GM08714 (cell line): ENCODE data around the gene RTL3.

ENCODE experiments used
- H3K4me3 ChIP-seq: fragments of 200-500 bp; sonication (Bioruptor generic); 2 replicates; pipeline ENCODE4 v1.5.1; 2014; ENCODE audit warnings: mild to moderate bottlenecking, low read length, inconsistent platforms
- ZNF274 ChIP-seq: IDR thresholded peaks from 2 replicates; pipeline ENCODE4 v1.6.1; 2012; ENCODE audit warnings: mild to moderate bottlenecking, low read depth, low read length

Gene RTL3, protein sequence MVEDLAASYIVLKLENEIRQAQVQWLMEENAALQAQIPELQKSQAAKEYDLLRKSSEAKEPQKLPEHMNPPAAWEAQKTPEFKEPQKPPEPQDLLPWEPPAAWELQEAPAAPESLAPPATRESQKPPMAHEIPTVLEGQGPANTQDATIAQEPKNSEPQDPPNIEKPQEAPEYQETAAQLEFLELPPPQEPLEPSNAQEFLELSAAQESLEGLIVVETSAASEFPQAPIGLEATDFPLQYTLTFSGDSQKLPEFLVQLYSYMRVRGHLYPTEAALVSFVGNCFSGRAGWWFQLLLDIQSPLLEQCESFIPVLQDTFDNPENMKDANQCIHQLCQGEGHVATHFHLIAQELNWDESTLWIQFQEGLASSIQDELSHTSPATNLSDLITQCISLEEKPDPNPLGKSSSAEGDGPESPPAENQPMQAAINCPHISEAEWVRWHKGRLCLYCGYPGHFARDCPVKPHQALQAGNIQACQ

GRCh38 chrX:78658845-78659744, at the start of gene RTL3:
Gene RTL3, minus strand, starts transcription at chrX:78659328. Its CDS starts 908 bp downstream, at chrX:78658420.
- TF ChIP-seq ZNF274 = no peak

DNA sequence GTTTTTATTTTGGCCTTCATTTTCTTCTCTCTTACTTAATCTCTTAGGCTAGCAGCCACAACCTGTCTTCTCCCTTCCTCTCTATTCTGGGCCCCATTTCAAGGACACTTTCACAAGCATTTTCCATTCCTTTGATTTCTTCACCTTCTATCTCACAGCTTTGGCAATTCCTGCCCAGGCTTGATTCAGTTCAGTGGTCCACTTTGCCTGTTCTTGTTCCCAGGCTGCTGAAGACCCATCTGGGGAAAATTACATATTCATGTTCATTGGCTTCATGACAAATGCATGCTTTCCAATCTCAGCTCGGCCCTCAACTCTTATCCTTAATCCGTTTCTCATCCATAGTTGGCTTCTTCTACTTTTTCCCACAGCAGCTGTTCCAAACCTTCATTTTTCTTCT, 49.7 kb upstream of the RTL3 start:
- no peak overlapping the region for H3K4me3 ChIP-seq
- no peak for TF ChIP-seq ZNF274

More at GRCh38 chrX:78658845-78659744, at the start of gene RTL3:
- H3K4me3 ChIP-seq = no peak within 1 kb of the TSS

- no peak for TF ChIP-seq ZNF274
- no peak overlapping the region for H3K4me3 ChIP-seq
Observed at GRCh38 chrX:78708262-78708661, 49.1 kb upstream of the RTL3 start.

DNA sequence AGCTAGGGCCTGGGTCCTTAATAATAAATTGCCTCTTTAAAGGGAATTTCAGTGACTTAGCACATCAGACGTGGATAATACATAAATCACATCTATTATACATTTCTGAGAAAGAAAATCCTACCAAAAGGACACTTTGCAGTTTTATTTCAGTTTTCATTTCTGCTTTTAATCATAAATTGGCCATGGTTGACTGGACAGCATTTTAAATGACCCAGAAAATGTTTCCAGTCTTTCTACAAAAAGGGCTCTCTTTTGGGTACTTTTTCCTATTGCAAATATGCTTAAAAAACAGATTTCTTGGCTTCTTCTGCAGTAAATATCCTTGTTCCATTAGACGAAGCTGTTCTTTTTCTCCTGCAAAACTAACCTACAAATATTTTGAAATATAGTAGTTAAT, 46.9 kb upstream of the RTL3 start:
- TF ChIP-seq ZNF274 = no peak
- no peak overlapping the region for H3K4me3 ChIP-seq

GRCh38 chrX:78693536-78693935, 34.4 kb upstream of the RTL3 start:
- no peak overlapping the region for H3K4me3 ChIP-seq
- no peak for TF ChIP-seq ZNF274

DNA sequence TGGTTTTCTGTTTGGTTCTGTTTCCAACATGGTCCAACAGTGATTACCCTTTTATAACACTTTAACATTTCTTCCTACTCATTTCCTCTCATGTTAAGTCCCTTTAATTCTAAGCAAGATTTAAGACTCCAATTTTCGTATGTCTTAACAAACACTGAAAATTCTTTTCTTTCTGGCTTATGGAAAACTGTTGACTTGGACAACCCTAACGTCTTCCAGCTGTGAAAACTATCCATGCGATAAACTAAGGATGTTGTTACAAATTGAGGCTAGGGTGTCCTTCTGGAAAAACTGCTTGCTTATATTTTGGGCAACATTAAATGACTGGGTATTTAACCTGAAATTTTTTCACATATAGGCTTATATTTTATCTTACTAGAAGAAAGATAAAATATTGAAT, 33.9 kb upstream of the RTL3 start:
- no peak overlapping the region for H3K4me3 ChIP-seq
- no peak for TF ChIP-seq ZNF274

DNA sequence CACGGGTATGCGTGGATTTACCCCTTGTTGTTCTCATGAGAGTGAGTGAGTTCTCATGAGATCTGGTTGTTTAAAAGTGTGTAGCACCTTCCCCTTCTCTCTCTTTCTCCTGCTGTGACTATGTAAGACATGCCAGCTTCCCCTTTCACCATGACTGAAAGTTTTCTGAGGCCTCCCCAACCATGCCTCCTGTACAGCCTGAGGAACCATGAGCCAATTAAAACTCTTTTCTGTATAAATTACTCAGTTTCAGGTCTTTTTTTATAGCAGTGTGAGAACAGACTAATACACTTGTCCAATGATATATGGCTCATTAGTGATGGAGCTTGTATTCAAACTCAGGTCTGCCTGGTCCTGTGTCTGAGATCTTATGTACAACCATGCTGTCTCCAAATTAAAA, 28.5 kb upstream of the RTL3 start:
- no peak for TF ChIP-seq ZNF274
- no peak overlapping the region for H3K4me3 ChIP-seq

DNA sequence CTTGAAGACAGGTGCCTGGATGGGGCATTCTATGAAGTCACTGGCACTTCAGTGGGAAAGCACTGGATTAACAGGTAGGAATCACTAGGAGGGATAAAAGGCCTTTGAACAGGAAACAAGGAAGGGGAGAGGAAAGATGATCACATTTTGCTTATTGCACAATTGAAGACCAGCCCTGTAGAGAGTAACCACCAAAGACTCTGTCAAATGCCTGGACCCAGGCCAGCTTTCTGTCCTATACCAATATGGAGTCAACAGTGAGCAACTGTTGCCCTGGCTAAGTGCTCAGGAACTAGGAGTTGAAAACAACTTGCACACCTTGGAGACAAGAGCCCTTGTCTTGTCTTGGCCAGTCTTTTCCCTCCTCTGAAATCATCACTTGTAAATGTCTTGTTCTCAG, 14.1 kb upstream of the RTL3 start:
- H3K4me3 ChIP-seq = no peak overlapping the region
- TF ChIP-seq ZNF274 = no peak

DNA sequence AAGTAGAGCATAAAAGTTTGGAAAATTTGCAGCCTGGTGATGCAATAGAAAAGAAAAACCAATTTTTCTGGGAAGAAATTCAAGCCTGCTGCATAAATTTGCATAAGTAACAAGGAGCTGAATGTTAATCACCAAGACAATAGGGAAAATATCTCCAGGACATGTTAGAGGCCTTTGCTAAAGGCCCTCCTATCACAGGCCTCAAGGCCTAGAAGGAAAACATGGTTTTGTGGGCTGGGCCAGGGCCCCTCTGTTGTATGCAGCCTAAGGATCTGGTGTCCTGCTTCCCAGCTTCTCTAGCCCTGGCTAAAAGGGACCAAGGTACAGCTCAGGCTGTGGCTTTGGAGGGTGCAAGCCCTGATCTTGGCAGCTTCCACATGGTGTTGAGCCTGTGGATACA, 6.2 kb upstream of the RTL3 start:
- no peak for TF ChIP-seq ZNF274
- H3K4me3 ChIP-seq = no peak overlapping the region

DNA sequence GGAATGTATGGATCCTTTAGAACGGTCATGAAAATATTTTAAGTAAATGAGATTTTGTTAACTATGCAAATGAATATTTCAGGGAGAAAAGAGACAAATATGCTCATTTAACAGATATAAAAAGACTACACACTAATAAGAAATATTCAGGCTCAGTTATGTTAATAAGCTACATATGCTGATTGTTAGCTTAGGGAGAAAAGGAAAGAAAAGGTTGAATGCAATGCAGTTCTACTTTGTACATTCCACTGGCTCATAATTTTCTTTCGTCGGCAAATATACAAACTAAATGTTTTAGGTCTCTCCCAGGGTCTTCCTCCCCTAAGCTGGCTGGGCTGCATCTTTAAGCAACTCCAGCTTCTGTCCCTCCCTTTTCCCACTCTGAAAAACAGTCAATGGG, 2.7 kb upstream of the RTL3 start:
- no peak overlapping the region for H3K4me3 ChIP-seq
- TF ChIP-seq ZNF274 = no peak

GRCh38 chrX:78659955-78660354, 827 bp upstream of the RTL3 start:
- no peak for TF ChIP-seq ZNF274
- H3K4me3 ChIP-seq = no peak overlapping the region

DNA sequence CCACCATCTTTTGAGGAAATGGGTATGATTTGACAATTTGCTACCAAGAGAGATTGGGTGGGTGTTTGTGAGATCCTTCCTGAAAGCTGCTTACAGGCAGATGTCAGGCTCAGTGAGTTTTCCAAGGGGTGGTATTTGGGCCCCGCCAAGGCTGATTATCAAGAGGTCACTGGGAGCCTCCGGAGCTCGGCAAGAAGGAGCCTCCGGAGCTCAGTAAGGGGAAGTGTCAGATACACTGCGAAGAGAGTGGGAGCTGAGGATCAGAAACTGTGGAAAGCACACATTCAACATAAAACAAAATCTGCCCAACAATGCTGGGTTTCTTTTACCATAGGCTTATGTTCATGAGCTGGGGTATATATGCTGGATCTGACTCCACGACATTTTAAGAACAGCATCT, 714 bp downstream of the RTL3 start:
- H3K4me3 ChIP-seq = no peak overlapping the region
- no peak for TF ChIP-seq ZNF274

GRCh38 chrX:78655642-78656041, 3.5 kb downstream of the RTL3 start:
- H3K4me3 ChIP-seq = no peak overlapping the region

DNA sequence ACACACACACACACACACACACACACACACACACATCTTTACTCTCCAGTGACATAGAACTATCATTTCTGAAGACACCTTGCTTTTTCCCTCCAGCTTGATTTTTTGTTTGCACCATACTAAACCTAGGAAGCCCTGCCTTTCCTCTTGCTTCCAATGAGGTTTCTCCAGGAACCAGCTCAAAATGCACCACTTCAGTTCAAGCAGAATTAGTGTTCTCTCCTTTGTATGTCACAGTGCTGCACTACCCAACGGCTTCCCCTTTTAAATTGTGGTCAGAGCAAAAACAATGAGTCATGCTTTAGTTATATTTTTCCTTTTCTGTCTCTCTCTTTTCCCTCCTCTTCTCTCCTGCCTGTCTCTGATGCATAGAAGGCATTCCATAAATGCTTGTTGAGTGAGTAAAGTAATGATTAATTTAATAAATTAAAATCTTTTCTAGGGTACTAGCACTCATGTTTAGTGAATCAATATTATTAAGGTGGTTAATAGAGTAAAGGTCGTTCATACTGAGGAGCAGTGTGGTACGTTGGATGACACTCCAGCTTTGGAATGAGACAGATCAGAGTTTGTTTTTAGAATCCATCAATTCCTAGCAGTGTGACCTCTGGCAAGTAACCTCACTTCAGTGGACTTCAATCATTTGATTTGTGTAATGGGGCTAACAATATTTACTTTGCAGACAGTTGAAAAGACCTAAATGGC, 5.9 kb downstream of the RTL3 start:
- peak overlapping the region; percentile 29; the same call in 1 of the 2 replicates for H3K4me3 ChIP-seq
- TF ChIP-seq ZNF274 = no peak

More at GRCh38 chrX:78655642-78656041, 3.5 kb downstream of the RTL3 start:
- no peak for TF ChIP-seq ZNF274
